Measurements from ENCODE around the gene AGPS. TPM values are rescaled to one million over a fixed set of nuclear protein-coding genes. Genes with fewer than 3 reads are reported as not detected.
"Not testable (repeated sequence)": the region's sequence is repeated elsewhere in the genome, so short reads cannot be mapped to it uniquely, and the experiment has no call there.

Gene AGPS
- total RNA-seq, 1 donor from 2014 or later, result 96.8 TPM

GRCh38 chr2:177476897-177477296, 84.3 kb downstream of the AGPS start:
- DNase-seq, result no peak

- DNase-seq, result no peak
Observed at GRCh38 chr2:177478029-177478428, 85.5 kb downstream of the AGPS start.

- no peak for DNase-seq
Observed at GRCh38 chr2:177478907-177479306, 86.3 kb downstream of the AGPS start.

- DNase-seq, result no peak
Observed at GRCh38 chr2:177482195-177482594, 89.6 kb downstream of the AGPS start.

GRCh38 chr2:177483531-177483930, 91.0 kb downstream of the AGPS start:
- DNase-seq, result no peak

- no peak for DNase-seq
Observed at GRCh38 chr2:177484180-177484795, 91.7 kb downstream of the AGPS start.

GRCh38 chr2:177485657-177486056, 93.1 kb downstream of the AGPS start:
- not testable (repeated sequence) for DNase-seq

- peak; percentile 73 for DNase-seq
Observed at GRCh38 chr2:177489719-177490301, 97.2 kb downstream of the AGPS start.

- DNase-seq, result no peak
Observed at GRCh38 chr2:177495945-177496344, 103.4 kb downstream of the AGPS start.

GRCh38 chr2:177496921-177497320, 104.3 kb downstream of the AGPS start:
- no peak for DNase-seq

GRCh38 chr2:177501186-177501585, 108.6 kb downstream of the AGPS start:
- DNase-seq, result peak; percentile 30

- no peak for DNase-seq
Observed at GRCh38 chr2:177506505-177506904, 113.9 kb downstream of the AGPS start.

GRCh38 chr2:177506998-177507397, 114.4 kb downstream of the AGPS start:
- no peak for DNase-seq

GRCh38 chr2:177516824-177517544, 124.4 kb downstream of the AGPS start:
- DNase-seq, result no peak

- DNase-seq, result no peak
Observed at GRCh38 chr2:177518754-177519153, 126.2 kb downstream of the AGPS start.

GRCh38 chr2:177519534-177520115, 127.1 kb downstream of the AGPS start:
- DNase-seq, result no peak

GRCh38 chr2:177520324-177520723, 127.8 kb downstream of the AGPS start:
- no peak for DNase-seq

GRCh38 chr2:177523781-177524180, 131.2 kb downstream of the AGPS start:
- no peak for DNase-seq

- no peak for DNase-seq
Observed at GRCh38 chr2:177525351-177525924, 132.9 kb downstream of the AGPS start.

GRCh38 chr2:177528351-177528933, 135.9 kb downstream of the AGPS start:
- no peak for DNase-seq

- no peak for DNase-seq
Observed at GRCh38 chr2:177529166-177529565, 136.6 kb downstream of the AGPS start.

- DNase-seq, result no peak
Observed at GRCh38 chr2:177530561-177530960, 138.0 kb downstream of the AGPS start.

GRCh38 chr2:177531706-177532105, 139.1 kb downstream of the AGPS start:
- DNase-seq, result no peak

Measured in dermis blood vessel endothelial cell (primary cell).